CD4-positive, alpha-beta memory T cell (primary cell): ENCODE measurements around the gene MAD1L1. TPM values are rescaled to one million over a fixed set of nuclear protein-coding genes. Genes with fewer than 3 reads are reported as not detected.
A peak's percentile ranks its signal among the peaks of the same experiment; 100 is the strongest.

Experiments used
- CTCF ChIA-PET: fragments of 350-600 bp; sonication (Branson Sonifier 250); formaldehyde crosslinking; loops from one replicate; lab custom pipeline; 2021; ENCODE audit warnings: inconsistent platforms; ENCODE audit not compliant: partially characterized antibody; lab: Charles Lee
- POLR2A ChIA-PET: fragments of 350-600 bp; sonication (Branson Sonifier 250); formaldehyde crosslinking; loops from one replicate; lab custom pipeline; 2021; ENCODE audit not compliant: partially characterized antibody; lab: Charles Lee
- DNase-seq, 5 donors: peaks; one replicate each; pipeline versions ENCODE4 v3.0.0 to v3.0.0-alpha.2; 2020 to 2022; ENCODE audit warnings: mixed read lengths in 1 of 5
- H3K27ac ChIP-seq: one replicate; pipeline ENCODE4 v1.7.0; 2013; ENCODE audit warnings: low read depth, low read length
- H3K27me3 ChIP-seq: 2 replicates; pipeline ENCODE4 v1.7.0; 2013; ENCODE audit warnings: mild to moderate bottlenecking, low read length, moderate library complexity; ENCODE audit not compliant: insufficient read depth
- H3K36me3 ChIP-seq: 2 replicates; pipeline ENCODE4 v1.7.0; 2013; ENCODE audit warnings: mild to moderate bottlenecking, low read length, moderate library complexity; ENCODE audit not compliant: insufficient read depth
- H3K4me1 ChIP-seq: 2 replicates; pipeline ENCODE4 v1.7.0; 2013; ENCODE audit warnings: mild to moderate bottlenecking, low read length, moderate library complexity; ENCODE audit not compliant: insufficient read depth
- H3K4me3 ChIP-seq, 2 donors: one replicate each; pipeline ENCODE4 v1.7.0; 2013; ENCODE audit warnings: low read length in 2 of 2, mild to moderate bottlenecking in 1 of 2
- H3K9me3 ChIP-seq, 2 donors: one replicate each; pipeline ENCODE4 v1.7.0; 2013; ENCODE audit warnings: low read length in 2 of 2, control low read depth in 1 of 2; ENCODE audit not compliant: control insufficient read depth in 1 of 2
- H3K27ac Mint-ChIP-seq, 7 donors: one replicate each; pipeline ENCODE4 v1.8.0; 2020 to 2021; ENCODE audit warnings: mixed read lengths in 7 of 7, mild to moderate bottlenecking in 6 of 7, inconsistent platforms in 3 of 7, moderate library complexity in 3 of 7
- H3K27me3 Mint-ChIP-seq, 2 donors: one replicate each; pipeline ENCODE4 v1.8.0; 2020 to 2021; ENCODE audit warnings: mixed read lengths in 2 of 2
- H3K36me3 Mint-ChIP-seq, 2 donors: one replicate each; pipeline ENCODE4 v1.8.0; 2020 to 2021; ENCODE audit warnings: mixed read lengths in 2 of 2, inconsistent platforms in 1 of 2, mild to moderate bottlenecking in 1 of 2
- H3K4me1 Mint-ChIP-seq, 4 donors: one replicate each; pipeline ENCODE4 v1.8.0; 2020 to 2021; ENCODE audit warnings: mixed read lengths in 4 of 4, mild to moderate bottlenecking in 1 of 4
- H3K4me3 Mint-ChIP-seq, 8 donors: one replicate each; pipeline ENCODE4 v1.8.0; 2020 to 2021; ENCODE audit warnings: mixed read lengths in 8 of 8, mild to moderate bottlenecking in 7 of 8, moderate library complexity in 6 of 8, inconsistent platforms in 3 of 8
- H3K9me3 Mint-ChIP-seq, 8 donors: one replicate each; pipeline ENCODE4 v1.8.0; 2020 to 2021; ENCODE audit warnings: mixed read lengths in 8 of 8, mild to moderate bottlenecking in 5 of 8, inconsistent platforms in 3 of 8, moderate library complexity in 1 of 8
- intact Hi-C: fragments of 100-400 bp; cut with micrococcal nuclease; formaldehyde crosslinking; loops from one replicate; pipeline ENCODE4 v1.15.1; 2023
- polyA plus RNA-seq, 2 donors: library from polyadenylated mRNA; unstranded; fragments of 300-500 nt; fragmentation: Illumina TruSeq; gene quantifications; one replicate each; pipeline ENCODE4 v1.2.3, GENCODE V29; 2021
- total RNA-seq, 2 experiments: library from RNA; stranded (reverse); gene quantifications; one replicate each; pipeline ENCODE4 v1.2.3, GENCODE V29; 2021

The MAD1L1 gene
- total and polyA plus RNA-seq, 4 experiments from 2014 or later, result 89.9 to 132 (median 110) TPM

DNA sequence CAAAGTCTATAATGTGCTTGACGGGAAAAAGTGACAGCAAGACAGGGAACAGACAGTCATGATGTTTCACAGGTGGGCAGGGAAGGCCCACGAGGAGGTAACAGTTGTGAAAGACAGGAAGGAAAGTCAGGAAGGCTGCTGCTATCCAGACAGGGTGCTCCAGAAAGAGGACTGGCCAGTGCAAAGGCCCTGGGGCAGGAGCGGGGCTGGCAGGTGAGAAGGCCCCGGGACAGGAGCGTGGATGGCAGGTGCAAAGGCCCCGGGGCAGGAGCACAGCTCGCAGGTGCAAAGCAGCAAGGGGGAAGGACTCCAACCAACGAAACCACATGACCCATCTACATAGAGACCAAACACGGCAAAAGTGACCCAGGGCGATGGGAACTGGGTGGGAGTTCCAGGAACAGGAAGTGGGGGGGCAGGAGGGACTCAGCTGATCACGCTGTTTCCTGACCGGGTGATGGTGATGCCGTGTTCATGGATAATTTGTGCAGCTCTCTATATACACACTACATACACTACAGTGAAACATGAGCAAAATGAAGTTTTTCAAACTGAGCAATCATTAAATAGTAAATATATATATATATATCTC is 138.2 kb downstream of the MAD1L1 start:
- H3K4me3 ChIP-seq, result no peak overlapping the region
- CTCF ChIA-PET, result no interaction called here
- Mint-ChIP-seq H3K4me3 (no peak overlapping the region), H3K27ac (no peak overlapping the region), H3K9me3 (peaks cover 0 to 3% (median 0%) of the 10 kb centered on the region in 8 donors), H3K36me3 (peaks cover 2 to 14% of the 10 kb centered on the region in 2 donors), H3K27me3 (no peaks in the 10 kb centered on the region), H3K4me1 (peaks cover 2 to 21% (median 7%) of the 10 kb centered on the region in 4 donors)
- no peaks in the 10 kb centered on the region for H3K9me3 ChIP-seq
- H3K27me3 ChIP-seq, result no peaks in the 10 kb centered on the region
- H3K4me1 ChIP-seq, result peaks cover 9% of the 10 kb centered on the region
- H3K27ac ChIP-seq, result no peak overlapping the region
- no peak for DNase-seq
- POLR2A ChIA-PET, result no interaction called here
- H3K36me3 ChIP-seq, result no peaks in the 10 kb centered on the region
- intact Hi-C loops, result no loop called here

DNA sequence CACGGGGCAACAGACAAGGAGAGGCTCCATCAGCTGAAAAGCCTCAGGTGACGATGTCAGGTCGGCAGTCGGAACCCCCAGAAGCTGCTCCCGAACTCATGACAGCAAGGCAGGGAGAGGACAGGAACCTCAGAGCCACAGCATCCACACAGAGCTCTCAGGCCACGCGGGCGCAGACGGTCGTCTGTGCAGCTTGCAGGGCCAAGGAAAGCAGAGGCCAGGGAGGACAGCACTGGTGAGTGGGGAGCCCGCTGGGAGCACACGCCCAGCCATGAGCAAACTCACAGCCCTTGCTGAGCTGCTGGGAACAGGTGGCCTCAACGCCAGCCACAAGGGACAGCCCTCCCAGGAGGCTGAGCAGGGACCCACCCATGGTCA is 138.9 kb downstream of the MAD1L1 start:
- H3K4me1 Mint-ChIP-seq, result peaks cover 2 to 14% (median 5%) of the 10 kb centered on the region in 4 donors
- H3K4me3 Mint-ChIP-seq, result no peak overlapping the region
- H3K27ac Mint-ChIP-seq, result peak overlapping the region in 1 of 7 donors; percentile 72
- Histone ChIP-seq H3K4me3 (no peak overlapping the region), H3K27ac (no peak overlapping the region), H3K36me3 (no peaks in the 10 kb centered on the region), H3K27me3 (no peaks in the 10 kb centered on the region), H3K4me1 (peaks cover 1% of the 10 kb centered on the region), H3K9me3 (no peaks in the 10 kb centered on the region)
- DNase-seq, result no peak
- ChIA-PET POLR2A (no interaction called here), CTCF (no interaction called here)
- no peaks in the 10 kb centered on the region for H3K27me3 Mint-ChIP-seq
- peaks cover 0 to 3% (median 0%) of the 10 kb centered on the region in 8 donors for H3K9me3 Mint-ChIP-seq
- intact Hi-C loops, result no loop called here
- H3K36me3 Mint-ChIP-seq, result peaks cover 2 to 16% of the 10 kb centered on the region in 2 donors

DNA sequence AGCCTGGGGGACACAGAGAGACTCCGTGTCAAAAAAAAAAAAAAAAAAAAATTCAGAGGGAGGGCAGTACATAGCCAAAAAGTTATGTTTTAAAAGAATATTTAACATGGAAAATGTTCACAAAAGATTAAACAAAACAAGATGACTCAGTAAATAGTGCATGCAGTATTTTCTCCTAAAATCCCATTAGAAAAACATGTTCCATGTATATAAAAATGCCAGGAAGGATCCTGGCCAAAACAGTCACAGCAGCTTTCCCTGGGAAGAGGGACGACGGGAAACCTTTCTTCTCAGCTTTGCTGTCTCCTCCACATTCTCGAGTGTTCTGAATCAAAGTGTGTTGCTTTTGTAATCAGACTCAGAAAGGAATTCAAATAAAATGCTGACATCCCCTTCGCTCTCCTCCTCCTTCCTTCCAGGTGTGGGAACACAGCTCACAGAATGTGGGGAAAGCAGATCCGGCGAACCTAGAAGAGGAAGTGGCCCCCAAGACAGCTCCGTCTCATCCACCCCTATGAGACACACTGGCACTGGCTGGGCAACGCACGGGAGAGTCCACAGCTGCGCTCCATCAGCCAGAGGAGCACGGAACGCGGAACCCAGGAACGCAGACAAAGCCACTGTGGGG is 139.4 kb downstream of the MAD1L1 start:
- intact Hi-C loops, result no loop called here
- Mint-ChIP-seq H3K4me3 (no peak overlapping the region), H3K27me3 (no peaks in the 10 kb centered on the region), H3K9me3 (peaks cover 0 to 3% (median 0%) of the 10 kb centered on the region in 8 donors), H3K27ac (peak overlapping the region in 2 of 7 donors; percentile 31 to 72), H3K36me3 (peaks cover 2 to 16% of the 10 kb centered on the region in 2 donors), H3K4me1 (peaks cover 0 to 9% (median 3%) of the 10 kb centered on the region in 4 donors)
- H3K36me3 ChIP-seq, result no peaks in the 10 kb centered on the region
- no peak for DNase-seq
- no peaks in the 10 kb centered on the region for H3K9me3 ChIP-seq
- no peaks in the 10 kb centered on the region for H3K4me1 ChIP-seq
- CTCF ChIA-PET, result no interaction called here
- POLR2A ChIA-PET, result no interaction called here
- no peak overlapping the region for H3K27ac ChIP-seq
- no peaks in the 10 kb centered on the region for H3K27me3 ChIP-seq
- H3K4me3 ChIP-seq, result no peak overlapping the region

DNA sequence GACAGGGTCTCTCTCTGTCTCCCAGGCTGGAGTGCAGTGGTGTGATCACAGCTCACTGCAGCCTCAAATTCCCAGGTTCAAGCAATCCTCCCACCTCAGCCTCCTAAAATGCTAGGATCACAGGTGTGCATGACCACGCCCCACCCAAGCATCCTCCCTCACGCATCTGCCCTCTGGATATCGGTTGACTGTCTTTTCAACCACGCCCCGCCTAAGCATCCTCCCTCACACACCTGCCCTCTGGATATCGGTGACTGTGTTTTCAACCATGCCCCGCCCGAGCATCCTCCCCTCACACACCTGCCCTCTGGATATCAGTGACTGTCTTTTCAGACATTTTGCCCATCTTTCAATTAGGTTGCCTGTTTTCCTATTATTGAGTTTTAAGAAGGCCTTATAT is 140.5 kb downstream of the MAD1L1 start:
- Histone ChIP-seq H3K4me1 (no peaks in the 10 kb centered on the region), H3K36me3 (no peaks in the 10 kb centered on the region), H3K27me3 (no peaks in the 10 kb centered on the region), H3K9me3 (no peaks in the 10 kb centered on the region), H3K4me3 (no peak overlapping the region), H3K27ac (no peak overlapping the region)
- Mint-ChIP-seq H3K27me3 (no peaks in the 10 kb centered on the region), H3K4me1 (peaks cover 0 to 4% (median 1%) of the 10 kb centered on the region in 4 donors), H3K9me3 (no peaks in the 10 kb centered on the region), H3K4me3 (no peak overlapping the region), H3K27ac (peak overlapping the region in 1 of 7 donors; percentile 3), H3K36me3 (peaks cover 2 to 16% of the 10 kb centered on the region in 2 donors)
- ChIA-PET CTCF (no interaction called here), POLR2A (no interaction called here)
- intact Hi-C loops, result no loop called here
- DNase-seq, result no peak

DNA sequence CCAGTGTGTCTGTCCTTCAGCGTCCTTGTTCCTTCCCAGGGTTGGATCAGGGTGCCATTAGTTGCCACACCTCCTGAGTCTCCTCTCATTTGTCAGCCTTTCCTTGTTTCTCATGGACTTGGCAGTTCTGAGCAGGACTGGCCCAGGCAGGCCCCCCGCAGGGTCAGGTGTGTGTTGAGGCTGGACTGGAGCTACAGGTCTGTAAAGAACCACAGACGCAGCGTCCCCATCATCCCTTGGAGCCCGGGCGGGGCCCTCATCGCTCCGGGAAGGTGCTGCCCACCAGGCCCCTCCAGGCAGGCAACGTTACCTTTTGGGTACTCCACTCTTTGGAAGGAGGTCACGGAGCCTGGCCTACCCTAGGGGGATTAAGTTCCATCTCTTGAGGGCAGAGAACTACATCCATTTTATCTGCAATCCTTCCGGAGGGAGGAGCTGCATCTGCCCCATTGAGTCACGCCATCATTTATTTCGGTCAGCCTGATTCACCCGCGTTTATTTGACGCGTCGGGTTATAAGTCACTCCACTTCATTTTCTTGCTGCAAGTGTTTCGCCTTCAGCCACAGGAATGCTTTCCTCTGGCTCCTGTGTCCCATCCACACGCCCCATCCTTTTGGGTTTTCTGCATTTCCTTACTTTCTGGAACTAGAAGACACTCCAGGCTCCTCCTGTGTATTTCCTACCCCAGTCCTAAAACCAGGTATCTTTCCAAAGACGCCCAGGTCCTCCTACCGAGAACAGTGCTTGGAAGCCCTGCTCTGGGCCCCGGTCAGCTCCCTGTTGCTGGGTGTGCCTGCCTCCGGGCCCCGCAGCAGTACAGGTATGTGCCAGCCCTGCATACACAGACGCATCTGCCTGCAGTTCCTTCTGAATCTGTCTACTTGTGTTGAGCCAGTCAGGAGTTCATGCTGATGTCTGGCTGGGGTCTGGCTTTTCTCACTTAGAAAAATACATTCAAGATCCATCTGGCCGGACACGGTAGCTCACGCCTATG is 141.9 kb downstream of the MAD1L1 start:
- peaks cover 0 to 5% (median 2%) of the 10 kb centered on the region in 4 donors for H3K4me1 Mint-ChIP-seq
- H3K9me3 Mint-ChIP-seq, result no peaks in the 10 kb centered on the region
- POLR2A ChIA-PET, result no interaction called here

DNA sequence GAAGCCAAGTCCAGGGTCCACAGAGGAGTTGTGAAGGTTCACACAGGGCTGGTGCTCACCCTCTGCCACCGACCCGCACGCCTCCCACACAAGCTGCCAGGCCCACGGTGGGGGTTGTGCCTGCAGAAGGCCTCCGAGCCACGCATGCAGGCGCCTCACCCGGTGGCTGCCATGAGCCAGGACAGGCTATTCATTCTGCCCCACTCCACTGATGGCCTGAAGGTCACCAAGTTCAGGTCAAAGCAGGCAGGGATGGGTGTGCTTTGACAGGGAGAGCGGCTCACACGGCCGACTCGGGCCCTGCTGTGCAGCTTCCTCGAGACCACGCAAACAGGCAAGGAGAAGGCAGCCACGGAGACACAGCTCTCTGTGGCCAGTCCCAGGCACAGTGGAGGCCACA is 143.9 kb downstream of the MAD1L1 start:
- no peaks in the 10 kb centered on the region for H3K4me1 ChIP-seq
- Mint-ChIP-seq H3K36me3 (peaks cover 7 to 20% of the 10 kb centered on the region in 2 donors), H3K9me3 (no peaks in the 10 kb centered on the region), H3K27ac (no peak overlapping the region), H3K4me3 (no peak overlapping the region), H3K27me3 (no peaks in the 10 kb centered on the region), H3K4me1 (peaks cover 5 to 20% (median 9%) of the 10 kb centered on the region in 4 donors)
- H3K4me3 ChIP-seq, result no peak overlapping the region
- intact Hi-C loops, result no loop called here
- H3K27me3 ChIP-seq, result no peaks in the 10 kb centered on the region
- ChIA-PET CTCF (interaction anchor here (1.2 kb wide), 1 partner anchor 49 kb away, joined by 3 read pairs; no protein-coding TSS in a partner anchor), POLR2A (interaction anchor here (0.8 kb wide), 1 partner anchor 51 kb away, joined by 4 read pairs; no protein-coding TSS in a partner anchor)
- no peaks in the 10 kb centered on the region for H3K9me3 ChIP-seq
- no peak for DNase-seq
- no peaks in the 10 kb centered on the region for H3K36me3 ChIP-seq
- H3K27ac ChIP-seq, result no peak overlapping the region

More for the DNA sequence above, 141.9 kb downstream of the MAD1L1 start:
- H3K27ac ChIP-seq, result no peak overlapping the region
- CTCF ChIA-PET, result no interaction called here
- no peaks in the 10 kb centered on the region for H3K9me3 ChIP-seq
- Mint-ChIP-seq H3K36me3 (peaks cover 5 to 16% of the 10 kb centered on the region in 2 donors), H3K27ac (no peak overlapping the region), H3K27me3 (no peaks in the 10 kb centered on the region), H3K4me3 (no peak overlapping the region)
- DNase-seq, result no peak
- no peaks in the 10 kb centered on the region for H3K27me3 ChIP-seq
- no peaks in the 10 kb centered on the region for H3K36me3 ChIP-seq
- H3K4me3 ChIP-seq, result no peak overlapping the region
- intact Hi-C loops, result no loop called here
- no peaks in the 10 kb centered on the region for H3K4me1 ChIP-seq

DNA sequence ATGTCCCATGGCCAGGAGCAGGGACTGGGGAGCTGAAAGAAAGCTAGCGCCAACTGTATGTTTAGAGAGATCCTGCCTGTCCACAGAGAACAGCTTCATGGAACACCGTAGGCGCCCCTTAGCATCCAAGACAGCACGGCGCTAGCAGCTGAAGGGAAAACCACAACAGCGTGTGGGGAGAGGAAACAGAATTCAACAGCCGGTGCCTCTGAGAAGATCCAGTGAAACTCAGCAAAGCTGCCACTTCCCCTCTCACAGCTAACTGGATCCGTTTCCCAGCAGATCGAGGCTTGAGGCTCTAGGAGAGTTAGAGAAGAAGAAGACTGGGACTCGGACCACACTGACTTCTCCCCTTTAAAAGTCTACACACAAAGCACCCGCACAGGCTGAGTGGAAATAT is 145.0 kb downstream of the MAD1L1 start:
- ChIA-PET POLR2A (no interaction called here), CTCF (interaction anchor here (1.2 kb wide), 1 partner anchor 48 kb away, joined by 3 read pairs; no protein-coding TSS in a partner anchor)
- Histone ChIP-seq H3K27me3 (no peaks in the 10 kb centered on the region), H3K36me3 (no peaks in the 10 kb centered on the region), H3K4me1 (no peaks in the 10 kb centered on the region), H3K27ac (no peak overlapping the region), H3K4me3 (no peak overlapping the region), H3K9me3 (no peaks in the 10 kb centered on the region)
- Mint-ChIP-seq H3K4me3 (no peak overlapping the region), H3K27me3 (no peaks in the 10 kb centered on the region), H3K27ac (peak overlapping the region in 1 of 7 donors; percentile 37), H3K9me3 (no peaks in the 10 kb centered on the region), H3K4me1 (peaks cover 5 to 28% (median 9%) of the 10 kb centered on the region in 4 donors), H3K36me3 (peaks cover 7 to 24% of the 10 kb centered on the region in 2 donors)
- no peak for DNase-seq
- intact Hi-C loops, result no loop called here
